HG02870 (cell line): ENCODE measurements around the gene MRPL51.

Experiments
- ATAC-seq: cut with Tn5 transposase; IDR thresholded peaks from one replicate; pipeline ENCODE4 v1.9.1; 2021; ENCODE audit warnings: mild to moderate bottlenecking, moderate library complexity; ENCODE audit not compliant: unreplicated experiment

Gene MRPL51

GRCh38 chr12:6462234-6462995 is 30.6 kb downstream of the MRPL51 start:
- ATAC-seq = no peak

- ATAC-seq = peak; percentile 70
Observed at GRCh38 chr12:6461401-6462233, 31.4 kb downstream of the MRPL51 start.

- no peak for ATAC-seq
Observed at GRCh38 chr12:6460751-6461371, 32.2 kb downstream of the MRPL51 start.

GRCh38 chr12:6459004-6459337 is 34.1 kb downstream of the MRPL51 start:
- ATAC-seq = no peak

- no peak for ATAC-seq
Observed at GRCh38 chr12:6458281-6459003, 34.6 kb downstream of the MRPL51 start.

GRCh38 chr12:6457220-6457945 is 35.7 kb downstream of the MRPL51 start:
- ATAC-seq = no peak

GRCh38 chr12:6452944-6453630 is 40.0 kb downstream of the MRPL51 start:
- ATAC-seq = no peak

GRCh38 chr12:6452245-6452943 is 40.7 kb downstream of the MRPL51 start:
- ATAC-seq = no peak

GRCh38 chr12:6451348-6452244 is 41.5 kb downstream of the MRPL51 start, which contains the start of gene TAPBPL:
TAPBPL (plus strand) TSS chr12:6452042; CDS start chr12:6452249, 207 bp downstream.
- ATAC-seq = peak; percentile 70

GRCh38 chr12:6450869-6451347 is 42.2 kb downstream of the MRPL51 start:
- ATAC-seq = no peak

- no peak for ATAC-seq
Observed at GRCh38 chr12:6450091-6450868, 42.8 kb downstream of the MRPL51 start.

- ATAC-seq = no peak
Observed at GRCh38 chr12:6444704-6445688, 48.1 kb downstream of the MRPL51 start, which contains the start of gene CD27. CD27 (plus strand) TSS chr12:6444955; CDS start chr12:6445096, 141 bp downstream.

- ATAC-seq = no peak
Observed at GRCh38 chr12:6444031-6444430, 49.0 kb downstream of the MRPL51 start.

GRCh38 chr12:6443361-6443983 is 49.6 kb downstream of the MRPL51 start:
- ATAC-seq = no peak

- ATAC-seq = no peak
Observed at GRCh38 chr12:6442836-6443235, 50.2 kb downstream of the MRPL51 start.
